Mesodermal cell (in vitro differentiated cells): Measurements from ENCODE around the gene CISD1. TPM values are rescaled to one million over a fixed set of nuclear protein-coding genes. Genes with fewer than 3 reads are reported as not detected.
"Not testable (repeated sequence)": the region's sequence is repeated elsewhere in the genome, so short reads cannot be mapped to it uniquely, and the experiment has no call there.

Experiments used
- H3K27ac ChIP-seq: 2 replicates; pipeline ENCODE4 v1.7.0; 2013; ENCODE audit warnings: mild to moderate bottlenecking, low read depth, low read length, moderate library complexity; ENCODE audit not compliant: severe bottlenecking
- H3K36me3 ChIP-seq: 2 replicates; pipeline ENCODE4 v1.7.1; 2013; ENCODE audit warnings: mild to moderate bottlenecking, low read length, moderate library complexity; ENCODE audit not compliant: control insufficient read depth, insufficient read depth
- H3K4me1 ChIP-seq: one replicate; pipeline ENCODE4 v1.7.1; 2013; ENCODE audit warnings: mild to moderate bottlenecking, low read length; ENCODE audit not compliant: insufficient read depth, control insufficient read depth, poor library complexity, severe bottlenecking
- H3K4me3 ChIP-seq: 2 replicates; pipeline ENCODE4 v1.7.0; 2013; ENCODE audit warnings: low read length, control low read depth, mild to moderate bottlenecking; ENCODE audit not compliant: insufficient read depth, poor library complexity, severe bottlenecking; ENCODE audit errors: extremely low read depth
- H3K9me3 ChIP-seq: 2 replicates; pipeline ENCODE4 v1.7.1; 2013; ENCODE audit warnings: mild to moderate bottlenecking, low read length, moderate library complexity; ENCODE audit not compliant: control insufficient read depth
- WGBS, 2 experiments: methylation state at CpG; one replicate each; pipeline ENCODE4 v1.1.5; 2013; ENCODE audit warnings: missing lambda C conversion rate in 2 of 2; ENCODE audit not compliant: insufficient coverage in 2 of 2; 5-methylcytosine and 5-hydroxymethylcytosine counted together
- polyA plus RNA-seq, 2 experiments: library from polyadenylated mRNA; stranded (reverse); fragments of 50-300 nt; gene quantifications; one replicate each; pipeline ENCODE4 v1.2.3, GENCODE V29; 2013

CISD1 gene
- polyA plus RNA-seq (2013, experiment 1 of 2), result 36.9 TPM
- polyA plus RNA-seq (2013, experiment 2 of 2), result 36.5 TPM

DNA sequence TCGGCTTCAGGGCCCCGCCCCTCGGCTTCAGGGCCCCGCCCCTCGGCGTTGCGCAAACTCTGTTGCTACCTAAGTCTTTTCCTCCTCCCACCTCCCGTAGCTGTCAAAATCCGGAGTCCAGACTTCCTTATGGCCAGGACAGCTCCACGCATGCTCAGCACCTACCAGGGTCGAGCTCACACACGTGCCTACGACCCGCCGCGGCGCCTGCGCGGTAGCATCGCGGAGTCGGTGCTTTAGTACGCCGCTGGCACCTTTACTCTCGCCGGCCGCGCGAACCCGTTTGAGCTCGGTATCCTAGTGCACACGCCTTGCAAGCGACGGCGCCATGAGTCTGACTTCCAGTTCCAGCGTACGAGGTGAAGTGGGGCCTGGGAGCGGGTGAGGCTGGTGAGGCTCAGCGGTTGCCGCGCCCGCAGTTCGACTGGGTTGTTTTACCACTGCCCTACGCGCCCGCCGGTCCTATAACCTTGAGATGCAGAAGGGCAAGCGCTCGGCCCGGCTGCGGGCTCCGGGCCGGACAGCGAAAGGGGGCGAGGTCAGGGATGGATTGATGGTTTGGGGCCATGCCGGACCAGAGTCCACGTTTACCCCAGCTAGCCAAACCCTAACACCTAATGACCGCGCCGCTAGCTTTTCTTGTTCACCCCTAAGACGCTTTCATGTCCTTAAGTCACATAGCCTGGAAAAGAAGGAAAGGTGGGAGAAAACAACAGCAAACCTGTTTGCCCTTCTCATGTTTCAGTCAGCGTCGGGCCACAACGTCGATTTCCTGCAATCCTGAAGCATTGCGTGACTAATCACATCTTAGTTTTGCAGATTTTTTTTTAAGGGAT is at the start of gene CISD1:
Gene CISD1 (plus strand): TSS at position 217 of the 836 bp plus-strand sequence. CDS start 112 bp downstream, at position 329.
- Histone ChIP-seq H3K4me3 (peak within 1 kb of the TSS; percentile 75), H3K27ac (peak within 1 kb of the TSS; percentile 86), H3K4me1 (no peaks in the 10 kb centered on the region), H3K9me3 (no peaks in the 10 kb centered on the region), H3K36me3 (no peaks in the 10 kb centered on the region)
- 0 to 1% methylated on average over 43 to 53 of the region's 66 CpGs for WGBS, 2 experiments

DNA sequence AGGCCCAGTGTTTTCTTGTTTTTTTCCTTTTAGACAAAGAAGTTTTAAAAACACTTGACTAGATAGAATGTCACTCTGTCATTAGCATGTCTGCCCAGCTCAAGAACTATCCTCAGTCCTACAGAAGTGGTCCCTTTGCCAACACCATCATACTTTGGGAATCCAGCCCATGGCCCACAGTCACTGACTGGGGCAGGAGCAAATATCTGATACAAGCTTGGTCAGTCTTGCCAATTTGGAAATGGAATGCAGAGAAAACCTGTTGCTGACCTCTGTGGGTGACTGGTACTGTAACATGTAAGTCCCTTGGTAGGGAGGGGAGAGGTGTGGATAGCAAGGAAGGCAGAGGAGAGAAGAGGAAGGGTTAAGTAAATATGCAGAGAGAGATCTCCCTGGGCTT is 49.1 kb upstream of the CISD1 start:
- Histone ChIP-seq H3K4me3 (no peak overlapping the region), H3K9me3 (no peaks in the 10 kb centered on the region), H3K36me3 (no peaks in the 10 kb centered on the region), H3K4me1 (peaks cover 6% of the 10 kb centered on the region), H3K27ac (no peak overlapping the region)

DNA sequence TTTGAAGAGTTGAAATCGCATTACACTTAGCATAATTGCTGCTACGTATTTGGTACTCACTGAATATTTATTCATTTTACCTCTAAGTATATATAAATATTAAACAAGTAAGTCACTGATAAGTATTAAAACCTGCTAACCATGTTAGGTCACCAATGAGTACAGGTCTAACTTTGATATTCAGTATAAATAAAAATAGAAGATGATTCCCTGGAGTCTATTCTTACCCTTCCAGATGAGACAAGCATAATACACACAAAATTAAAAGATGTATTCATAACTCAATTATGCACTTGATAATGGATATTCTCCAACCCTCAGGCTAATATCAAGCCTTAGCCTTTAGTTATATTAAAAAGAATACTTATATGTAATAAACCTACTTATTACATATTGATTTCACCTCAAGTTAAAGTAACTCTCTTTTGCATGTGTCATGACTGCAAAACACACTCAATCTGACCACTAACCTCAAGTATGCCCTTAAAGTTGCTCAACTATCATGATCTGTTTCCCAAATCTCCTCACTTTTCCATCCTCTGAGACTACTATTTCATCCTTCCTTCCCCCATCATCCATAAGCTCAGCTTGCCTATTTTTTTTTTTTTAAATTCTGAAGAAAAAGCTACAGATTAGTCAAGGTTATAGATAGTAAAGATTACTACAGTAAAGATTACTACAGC is 48.1 kb upstream of the CISD1 start:
- Histone ChIP-seq H3K36me3 (no peaks in the 10 kb centered on the region), H3K4me3 (no peak overlapping the region), H3K27ac (no peak overlapping the region), H3K9me3 (no peaks in the 10 kb centered on the region), H3K4me1 (peaks cover 6% of the 10 kb centered on the region)
- no CpG with 5 or more reads among the region's 2 CpGs for WGBS, 2 experiments

GRCh38 chr10:58225654-58226053 is 43.3 kb upstream of the CISD1 start:
- H3K9me3 ChIP-seq, result no peaks in the 10 kb centered on the region
- H3K4me3 ChIP-seq, result no peak overlapping the region
- WGBS, 2 experiments, result no CpG with 5 or more reads among the region's 2 CpGs
- H3K36me3 ChIP-seq, result peaks cover 13% of the 10 kb centered on the region
- no peaks in the 10 kb centered on the region for H3K4me1 ChIP-seq
- no peak overlapping the region for H3K27ac ChIP-seq

- not testable (repeated sequence) for H3K9me3 ChIP-seq, H3K4me3 ChIP-seq, H3K27ac ChIP-seq, H3K4me1 ChIP-seq
- WGBS, 2 experiments, result 76 to 87% methylated on average over 4 to 6 of the region's 7 CpGs
- peaks cover 20% of the 10 kb centered on the region for H3K36me3 ChIP-seq
These were observed 39.1 kb upstream of the CISD1 start for GRCh38 chr10:58229856-58230255.

GRCh38 chr10:58237014-58237834 is 31.7 kb upstream of the CISD1 start:
- Histone ChIP-seq H3K4me3 (no peak overlapping the region), H3K9me3 (peaks cover 4% of the 10 kb centered on the region), H3K36me3 (peaks cover 24% of the 10 kb centered on the region), H3K27ac (peak overlapping the region; percentile 94), H3K4me1 (peaks cover 45% of the 10 kb centered on the region)
- 60 to 72% methylated on average over 1 to 2 of the region's 3 CpGs for WGBS, 2 experiments

- WGBS, 2 experiments, result 77 to 83% methylated on average over 1 to 3 of the region's 5 CpGs
These were observed 29.3 kb upstream of the CISD1 start for GRCh38 chr10:58239561-58240169.

GRCh38 chr10:58240531-58240930 is 28.4 kb upstream of the CISD1 start:
- Histone ChIP-seq H3K27ac (no peak overlapping the region), H3K36me3 (peaks cover 20% of the 10 kb centered on the region), H3K4me3 (no peak overlapping the region), H3K4me1 (peaks cover 45% of the 10 kb centered on the region), H3K9me3 (peaks cover 9% of the 10 kb centered on the region)
- 50 to 100% methylated on average over 1 of the region's 4 CpGs for WGBS, 2 experiments

More at GRCh38 chr10:58239561-58240169, 29.3 kb upstream of the CISD1 start:
- Histone ChIP-seq H3K36me3 (peaks cover 23% of the 10 kb centered on the region), H3K9me3 (peaks cover 5% of the 10 kb centered on the region), H3K27ac (no peak overlapping the region), H3K4me1 (peaks cover 45% of the 10 kb centered on the region), H3K4me3 (no peak overlapping the region)

- peaks cover 9% of the 10 kb centered on the region for H3K9me3 ChIP-seq
- H3K4me1 ChIP-seq, result peaks cover 45% of the 10 kb centered on the region
- H3K4me3 ChIP-seq, result no peak overlapping the region
- peaks cover 14% of the 10 kb centered on the region for H3K36me3 ChIP-seq
- 100% methylated on average over 1 of the region's 3 CpGs; no CpG with 5 or more reads in 1 of the 2 experiments for WGBS, 2 experiments
- no peak overlapping the region for H3K27ac ChIP-seq
These were observed 27.6 kb upstream of the CISD1 start for GRCh38 chr10:58241346-58241745.

- H3K4me3 ChIP-seq, result no peak overlapping the region
- peaks cover 9% of the 10 kb centered on the region for H3K9me3 ChIP-seq
- H3K27ac ChIP-seq, result no peak overlapping the region
- peaks cover 29% of the 10 kb centered on the region for H3K4me1 ChIP-seq
- WGBS, 2 experiments, result 96 to 99% methylated on average over 10 to 15 of the region's 18 CpGs
- peaks cover 7% of the 10 kb centered on the region for H3K36me3 ChIP-seq
These were observed 25.7 kb upstream of the CISD1 start for GRCh38 chr10:58243269-58243668.
